ENCODE data around the gene TMC4.

Gene TMC4

GRCh38 chr19:54129617-54129996, 43.4 kb downstream of the TMC4 start:
- DNase-seq (ENCODE audit: low read depth): no peak

GRCh38 chr19:54128796-54129616, 44.0 kb downstream of the TMC4 start:
- DNase-seq (ENCODE audit: low read depth): no peak

- DNase-seq (ENCODE audit: low read depth): no peak
These were observed 44.6 kb downstream of the TMC4 start for GRCh38 chr19:54128441-54128725.

GRCh38 chr19:54127688-54128440, 45.1 kb downstream of the TMC4 start:
- no peak for DNase-seq (ENCODE audit: low read depth)

GRCh38 chr19:54125713-54126112, 47.2 kb downstream of the TMC4 start:
- no peak for DNase-seq (ENCODE audit: low read depth)

- no peak for DNase-seq (ENCODE audit: low read depth)
These were observed 48.6 kb downstream of the TMC4 start for GRCh38 chr19:54124393-54124792.

GRCh38 chr19:54123682-54124081, 49.3 kb downstream of the TMC4 start:
- DNase-seq (ENCODE audit: low read depth): no peak

- DNase-seq (ENCODE audit: low read depth): no peak
These were observed 51.7 kb downstream of the TMC4 start for GRCh38 chr19:54121259-54121658.

GRCh38 chr19:54115109-54116063, 57.6 kb downstream of the TMC4 start, which contains the start of the genes PRPF31 and TFPT:
TSS of gene PRPF31 (plus strand) at chr19:54115754. CDS start at chr19:54118279, 2,525 bp downstream.
TSS of gene TFPT (minus strand) at chr19:54115657. CDS start at chr19:54115269, 388 bp downstream.
- peak; percentile 89 for DNase-seq (ENCODE audit: low read depth)

- no peak for DNase-seq (ENCODE audit: low read depth)
These were observed 58.4 kb downstream of the TMC4 start for GRCh38 chr19:54114340-54115108.

Data from fibroblast of the conjunctiva (primary cell).